ENCODE measurements around the gene SLC8A1. TPM values are rescaled to one million over a fixed set of nuclear protein-coding genes. Genes with fewer than 3 reads are reported as not detected.

The SLC8A1 gene
- total RNA-seq, 1 experiment from 2014 or later, result 1.7 TPM

GRCh38 chr2:40394031-40394430 lies 57.9 kb downstream of the SLC8A1 start:
- Histone ChIP-seq H3K27ac (ENCODE audit: insufficient read length, low read depth, low read length) (no peak overlapping the region), H3K14ac (ENCODE audit: insufficient read depth, low read length) (no peak overlapping the region), H2AK5ac (ENCODE audit: insufficient read length, low read length) (no peak overlapping the region), H4K8ac (replicated peaks; ENCODE audit: insufficient read length, low read depth, low read length) (no peak overlapping the region), H3K4ac (ENCODE audit: low read depth, low read length) (no peak overlapping the region), H3K9ac (ENCODE audit: extremely low read depth, insufficient read length, low read length) (no peak overlapping the region), H3K23me2 (ENCODE audit: insufficient read length, low read depth, low read length, poor library complexity, severe bottlenecking) (no peaks in the 10 kb centered on the region), H3K79me1 (ENCODE audit: insufficient read depth, low read depth, low read length, poor library complexity, severe bottlenecking) (no peaks in the 10 kb centered on the region), H2BK12ac (ENCODE audit: insufficient read length, low read depth, low read length) (no peak overlapping the region), H3T11ph (ENCODE audit: low read length) (no peak overlapping the region), H2AFZ (ENCODE audit: low read length) (no peak overlapping the region), H2BK120ac (ENCODE audit: low read depth, low read length, poor library complexity, severe bottlenecking) (no peak overlapping the region), H3K4me1 (ENCODE audit: insufficient read depth, low read length) (no peaks in the 10 kb centered on the region), H3K18ac (ENCODE audit: insufficient read length, low read depth, low read length) (no peak overlapping the region), H2BK15ac (ENCODE audit: low read depth, low read length) (no peak overlapping the region), H3K9me3 (ENCODE audit: control insufficient read depth, low read depth, low read length) (no peaks in the 10 kb centered on the region), H3K4me2 (ENCODE audit: insufficient read depth, insufficient read length, low read length) (no peak overlapping the region), H3K27me3 (ENCODE audit: insufficient read depth, low read length) (no peaks in the 10 kb centered on the region), H2BK20ac (ENCODE audit: low read depth, low read length, poor library complexity, severe bottlenecking) (no peak overlapping the region), H3K79me2 (ENCODE audit: insufficient read depth, low read length) (no peaks in the 10 kb centered on the region), H4K5ac (ENCODE audit: insufficient read length, low read depth, low read length) (no peak overlapping the region), H2BK5ac (ENCODE audit: insufficient read length, low read length) (no peak overlapping the region), H3K56ac (ENCODE audit: insufficient read length, low read depth, low read length) (no peak overlapping the region), H3K23ac (ENCODE audit: insufficient read length, low read depth, low read length) (no peak overlapping the region), H4K91ac (ENCODE audit: insufficient read length, low read depth, low read length) (no peak overlapping the region), H4K20me1 (ENCODE audit: control insufficient read depth, insufficient read depth, insufficient read length) (no peaks in the 10 kb centered on the region)
- H3K9me3 Mint-ChIP-seq, result no peaks in the 10 kb centered on the region
- peaks cover 8 to 10% of the 10 kb centered on the region in 2 experiments; a peak in 3 of 4 replicates for H3K4me1 Mint-ChIP-seq
- WGBS (ENCODE audit: extremely low coverage, insufficient read length, low lambda C conversion rate), result no CpG with 5 or more reads among the region's 4 CpGs
- no peaks in the 10 kb centered on the region for H3K36me3 Mint-ChIP-seq (ENCODE audit: insufficient read depth in 1 of 3, low read depth in 3 of 3)
- DNase-seq, result no peak
- no peak overlapping the region for H3K4me3 Mint-ChIP-seq
- H3K27me3 Mint-ChIP-seq (ENCODE audit: low read depth), result no peaks in the 10 kb centered on the region
- H3K27ac Mint-ChIP-seq, result no peak overlapping the region
- TF ChIP-seq, protein P1, sequence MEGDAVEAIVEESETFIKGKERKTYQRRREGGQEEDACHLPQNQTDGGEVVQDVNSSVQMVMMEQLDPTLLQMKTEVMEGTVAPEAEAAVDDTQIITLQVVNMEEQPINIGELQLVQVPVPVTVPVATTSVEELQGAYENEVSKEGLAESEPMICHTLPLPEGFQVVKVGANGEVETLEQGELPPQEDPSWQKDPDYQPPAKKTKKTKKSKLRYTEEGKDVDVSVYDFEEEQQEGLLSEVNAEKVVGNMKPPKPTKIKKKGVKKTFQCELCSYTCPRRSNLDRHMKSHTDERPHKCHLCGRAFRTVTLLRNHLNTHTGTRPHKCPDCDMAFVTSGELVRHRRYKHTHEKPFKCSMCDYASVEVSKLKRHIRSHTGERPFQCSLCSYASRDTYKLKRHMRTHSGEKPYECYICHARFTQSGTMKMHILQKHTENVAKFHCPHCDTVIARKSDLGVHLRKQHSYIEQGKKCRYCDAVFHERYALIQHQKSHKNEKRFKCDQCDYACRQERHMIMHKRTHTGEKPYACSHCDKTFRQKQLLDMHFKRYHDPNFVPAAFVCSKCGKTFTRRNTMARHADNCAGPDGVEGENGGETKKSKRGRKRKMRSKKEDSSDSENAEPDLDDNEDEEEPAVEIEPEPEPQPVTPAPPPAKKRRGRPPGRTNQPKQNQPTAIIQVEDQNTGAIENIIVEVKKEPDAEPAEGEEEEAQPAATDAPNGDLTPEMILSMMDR (conservative IDR thresholded peaks at IDR 0.05), result no peak

Measured in H9 (cell line).